ENCODE measurements around the gene NID1.

NID1 gene

GRCh38 chr1:235989105-235989504, 75.8 kb downstream of the NID1 start:
- no peak for DNase-seq (ENCODE audit: insufficient read length, low spot score)
- no peak for FAIRE-seq
- TF ChIP-seq CTCF (IDR thresholded peaks at IDR 0.05; ENCODE audit: insufficient read depth, missing control alignments) = no peak

- no peak for TF ChIP-seq CTCF (IDR thresholded peaks at IDR 0.05; ENCODE audit: insufficient read depth, missing control alignments)
- no peak for DNase-seq (ENCODE audit: insufficient read length, low spot score)
- FAIRE-seq = no peak
Observed at GRCh38 chr1:235986869-235987268, 78.0 kb downstream of the NID1 start.

DNA sequence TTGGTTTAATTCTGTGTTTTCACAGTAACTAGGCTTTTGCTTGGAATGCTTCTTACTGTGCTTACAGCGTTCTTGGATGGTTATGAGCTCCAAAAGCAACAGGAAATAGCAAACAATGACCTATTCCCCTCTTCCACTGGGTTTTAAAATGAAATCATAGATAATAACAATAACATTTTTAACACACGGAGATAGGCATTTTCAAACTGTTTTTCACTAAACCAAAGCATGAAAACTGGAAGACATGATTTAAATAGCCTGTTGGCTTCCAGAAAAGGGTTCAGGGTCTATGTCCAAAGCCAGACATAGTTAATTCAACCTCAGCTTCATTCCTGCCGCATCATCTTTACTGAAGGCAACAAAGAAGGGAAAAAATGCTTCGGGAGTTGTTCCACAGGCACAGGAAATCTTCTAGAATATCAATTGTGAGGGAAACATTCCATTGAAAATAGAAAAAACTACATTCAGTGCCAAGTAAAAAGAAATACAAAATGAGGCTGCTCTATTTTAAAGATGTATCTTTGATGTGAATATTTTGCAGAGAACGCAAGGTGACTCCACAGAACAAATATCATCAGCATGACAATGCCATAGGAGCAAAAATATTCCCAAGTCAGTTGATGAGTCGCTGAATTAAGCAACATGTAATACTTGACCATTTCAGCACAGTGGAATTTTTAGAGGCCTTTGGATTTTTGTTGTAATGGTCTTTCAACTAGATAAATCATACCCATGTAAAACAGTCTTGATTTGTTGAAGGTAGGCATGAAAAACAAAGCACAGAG, 80.7 kb downstream of the NID1 start:
- no peak for FAIRE-seq
- TF ChIP-seq CTCF (IDR thresholded peaks at IDR 0.05; ENCODE audit: insufficient read depth, missing control alignments) = no peak
- no peak for DNase-seq (ENCODE audit: insufficient read length, low spot score)

DNA sequence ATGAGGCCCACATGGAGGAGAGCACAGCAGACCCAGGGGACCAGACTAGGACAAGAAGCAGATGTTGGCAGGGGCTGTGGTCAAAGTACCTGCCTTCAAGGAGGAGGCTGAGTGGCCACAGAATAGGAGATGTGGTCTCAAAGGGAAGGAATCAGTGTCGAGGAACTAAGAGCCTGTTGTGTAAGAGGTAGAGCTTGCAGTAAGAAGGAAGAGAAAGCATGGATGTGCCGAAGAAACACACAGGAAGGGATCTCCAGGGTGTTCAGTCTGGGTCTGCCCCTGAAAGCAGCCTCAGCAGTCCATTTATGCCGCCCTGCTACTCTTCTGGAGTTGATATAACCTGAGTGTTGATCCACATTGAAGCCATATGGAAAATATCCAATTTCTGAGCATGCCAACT, 83.9 kb downstream of the NID1 start:
- no peak for TF ChIP-seq CTCF (IDR thresholded peaks at IDR 0.05; ENCODE audit: insufficient read depth, missing control alignments)
- no peak for DNase-seq (ENCODE audit: insufficient read length, low spot score)
- no peak for FAIRE-seq

DNA sequence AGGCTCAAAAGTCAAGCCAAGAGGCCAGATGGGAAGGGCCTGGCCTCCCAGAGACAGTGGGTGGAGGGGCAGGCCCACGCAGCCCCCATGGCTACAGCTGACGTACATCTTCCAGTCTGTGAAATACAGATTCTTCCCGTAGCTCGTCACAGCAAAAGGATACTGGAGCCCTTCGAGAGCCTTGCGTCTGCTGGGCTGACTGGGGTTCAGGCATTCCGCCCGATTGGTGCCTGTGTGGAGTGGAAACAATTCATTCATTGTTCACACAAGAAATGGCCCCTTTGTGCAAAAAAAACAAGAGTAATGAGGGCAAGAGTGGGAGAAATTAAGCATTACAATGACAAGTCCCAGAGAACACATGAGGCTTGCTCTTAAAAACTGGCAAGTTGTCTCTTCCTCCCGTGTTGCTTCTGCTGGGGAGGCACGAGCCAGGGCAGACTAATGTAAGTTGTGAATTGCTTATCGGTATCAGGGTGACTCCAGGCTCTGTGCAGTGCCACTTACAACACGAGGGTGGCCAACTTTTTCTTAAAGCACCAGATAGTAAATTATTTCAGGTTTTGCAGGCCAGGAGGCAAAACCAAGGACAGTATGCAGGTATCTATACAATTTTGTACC, 85.1 kb downstream of the NID1 start:
- no peak for TF ChIP-seq CTCF (IDR thresholded peaks at IDR 0.05; ENCODE audit: insufficient read depth, missing control alignments)
- FAIRE-seq = no peak
- no peak for DNase-seq (ENCODE audit: insufficient read length, low spot score)

DNA sequence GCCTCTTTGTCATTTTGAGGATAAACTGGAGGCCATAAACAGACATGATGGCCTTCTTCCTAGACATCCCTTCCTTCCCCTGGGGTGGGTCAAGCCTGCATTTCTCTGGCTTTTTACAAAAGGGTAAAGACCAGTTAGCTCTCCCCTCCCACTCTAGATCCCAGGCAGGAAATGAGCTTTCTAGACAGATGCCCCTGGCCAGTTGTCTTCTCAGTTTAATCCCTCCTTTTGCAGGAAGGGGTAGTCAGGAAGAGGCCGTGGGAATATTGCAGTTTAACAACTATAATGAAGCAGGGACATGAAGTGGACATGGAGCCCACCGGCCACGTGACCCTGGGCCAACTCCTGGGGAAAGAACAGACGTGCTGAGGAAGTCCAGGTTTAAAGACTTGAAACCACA, 85.7 kb downstream of the NID1 start:
- TF ChIP-seq CTCF (IDR thresholded peaks at IDR 0.05; ENCODE audit: insufficient read depth, missing control alignments) = no peak
- FAIRE-seq = no peak
- no peak for DNase-seq (ENCODE audit: insufficient read length, low spot score)

- TF ChIP-seq CTCF (IDR thresholded peaks at IDR 0.05; ENCODE audit: insufficient read depth, missing control alignments) = no peak
- DNase-seq (ENCODE audit: insufficient read length, low spot score) = no peak
- no peak for FAIRE-seq
Observed at GRCh38 chr1:235976490-235976889, 88.4 kb downstream of the NID1 start.

Measured in D721Med (cell line).